Adrenal gland (tissue), 5 donors: ENCODE results near the gene IST1.

Experiments used
- CTCF ChIP-seq, 6 experiments: fragments of 450-650 bp in 4 of 6; fragments of 200-600 bp in 2 of 6; sonication (generic) in 1 of 6; IDR thresholded peaks; 1 replicate in 5 of 6; 2 replicates in 1 of 6; pipeline versions ENCODE4 v1.5.1 to v1.8.0; 2016 to 2021; ENCODE audit warnings: antibody characterized with exemption in 6 of 6, mild to moderate bottlenecking in 2 of 6, moderate library complexity in 1 of 6
- POLR2A ChIP-seq, 2 donors: fragments of 450-650 bp; IDR thresholded peaks; one replicate each; pipeline ENCODE4 v1.6.1; 2017; ENCODE audit warnings: antibody characterized with exemption in 2 of 2, mild to moderate bottlenecking in 2 of 2, moderate library complexity in 1 of 2
- donor health status: DM: no; HTN: no; CAD: no.

GRCh38 chr16:71919035-71919434 lies 23.7 kb downstream of the IST1 start:
- no peak for TF ChIP-seq CTCF (IDR thresholded peaks at IDR 0.05)
- no peak for TF ChIP-seq POLR2A (IDR thresholded peaks at IDR 0.05)
